T-cell (primary cell): ENCODE data around the gene C16orf74. TPM values are rescaled to one million over a fixed set of nuclear protein-coding genes. Genes with fewer than 3 reads are reported as not detected.

ENCODE experiments used
- ATAC-seq, 4 experiments: fragments of 200-7000 bp in 3 of 4; fragments of 150-1000 bp in 1 of 4; cut with Tn5 transposase; replicated peaks in 1 of 4; 1 replicate in 3 of 4; 2 replicates in 1 of 4; pipeline ENCODE4 v1.10.0; 2021; ENCODE audit warnings: moderate library complexity in 3 of 4, mild to moderate bottlenecking in 2 of 4, moderate number of reproducible peaks in 1 of 4
- CTCF ChIA-PET, 2 donors: fragments of 300-600 bp; sonication (Branson Sonifier 250); formaldehyde crosslinking; loops; one replicate each; lab custom pipeline; 2022; ENCODE audit warnings: antibody characterized with exemption in 2 of 2; lab: Charles Lee
- POLR2A ChIA-PET, 2 donors: fragments of 300-600 bp; sonication (Branson Sonifier 250); formaldehyde crosslinking; loops; one replicate each; lab custom pipeline; 2022; ENCODE audit warnings: antibody characterized with exemption in 2 of 2; lab: Charles Lee
- DNase-seq, 35 experiments: peaks; one replicate each; pipeline versions ENCODE4 v3.0.0 to v3.0.0-alpha.2; 2013 to 2023
- H3K27ac ChIP-seq: one replicate; pipeline ENCODE4 v1.5.1; 2013; ENCODE audit warnings: low read length
- H3K27me3 ChIP-seq, 2 experiments: replicated peaks in 1 of 2; 1 replicate in 1 of 2; 2 replicates in 1 of 2; pipeline versions ENCODE4 v1.6.1 to v1.7.0; 2013; ENCODE audit warnings: low read length in 1 of 2, mixed read lengths in 1 of 2; ENCODE audit not compliant: control insufficient read depth in 2 of 2, insufficient read depth in 2 of 2; ENCODE audit errors: extremely low read depth in 1 of 2
- H3K36me3 ChIP-seq, 2 donors: 1 replicate in 1 of 2; 2 replicates in 1 of 2; pipeline versions ENCODE4 v1.6.1 to v1.7.0; 2013; ENCODE audit warnings: low read length in 1 of 2; ENCODE audit not compliant: control insufficient read depth in 2 of 2, insufficient read depth in 1 of 2; ENCODE audit errors: extremely low read depth in 1 of 2
- H3K4me1 ChIP-seq, 2 experiments: 1 replicate in 1 of 2; 2 replicates in 1 of 2; pipeline versions ENCODE4 v1.6.1 to v1.7.0; 2013; ENCODE audit warnings: low read length in 2 of 2, mixed read lengths in 1 of 2; ENCODE audit not compliant: insufficient read depth in 2 of 2, control insufficient read depth in 1 of 2; ENCODE audit errors: extremely low read depth in 1 of 2
- H3K4me3 ChIP-seq, 2 donors: 1 replicate in 1 of 2; 2 replicates in 1 of 2; pipeline versions ENCODE4 v1.5.1 to v1.7.0; 2013; ENCODE audit warnings: mild to moderate bottlenecking in 2 of 2, low read length in 1 of 2, moderate library complexity in 1 of 2; ENCODE audit not compliant: control insufficient read depth in 1 of 2; ENCODE audit errors: extremely low read depth in 1 of 2
- H3K9me3 ChIP-seq: 2 replicates; pipeline ENCODE4 v1.7.0; 2013
- H3K27ac Mint-ChIP-seq, 2 donors: one replicate each; pipeline ENCODE4 v1.8.0; 2020 to 2021; ENCODE audit warnings: mild to moderate bottlenecking in 2 of 2, mixed read lengths in 2 of 2
- H3K27me3 Mint-ChIP-seq, 2 donors: one replicate each; pipeline ENCODE4 v1.8.0; 2021 to 2022; ENCODE audit warnings: mixed read lengths in 2 of 2
- H3K36me3 Mint-ChIP-seq: one replicate; pipeline ENCODE4 v1.8.0; 2021; ENCODE audit warnings: mixed read lengths
- H3K4me1 Mint-ChIP-seq, 3 donors: one replicate each; pipeline ENCODE4 v1.8.0; 2020 to 2022; ENCODE audit warnings: mixed read lengths in 3 of 3, mild to moderate bottlenecking in 1 of 3
- H3K4me3 Mint-ChIP-seq, 3 donors: one replicate each; pipeline ENCODE4 v1.8.0; 2020 to 2022; ENCODE audit warnings: mild to moderate bottlenecking in 3 of 3, mixed read lengths in 3 of 3, moderate library complexity in 3 of 3
- H3K9me3 Mint-ChIP-seq, 3 donors: one replicate each; pipeline ENCODE4 v1.8.0; 2020 to 2022; ENCODE audit warnings: mixed read lengths in 3 of 3
- WGBS: methylation state at CpG from one replicate; pipeline ENCODE4 v1.1.5; 2013; ENCODE audit warnings: missing lambda C conversion rate; ENCODE audit not compliant: insufficient coverage; 5-methylcytosine and 5-hydroxymethylcytosine counted together
- total RNA-seq, 35 experiments: library from RNA in 6 of 35; stranded (reverse) in 6 of 35; fragments of 120-200 nt in 1 of 35; gene quantifications; one replicate each; pipeline versions ENCODE4 v1.2.1 to v1.2.4 and lab custom pipeline; 2013 to 2026

The C16orf74 gene
- total RNA-seq, 5 donors from 2014 or later (not counting 1 experiment from before 2014, with no cell fraction given): 3.1 to 21.7 (median 15.6) TPM

DNA sequence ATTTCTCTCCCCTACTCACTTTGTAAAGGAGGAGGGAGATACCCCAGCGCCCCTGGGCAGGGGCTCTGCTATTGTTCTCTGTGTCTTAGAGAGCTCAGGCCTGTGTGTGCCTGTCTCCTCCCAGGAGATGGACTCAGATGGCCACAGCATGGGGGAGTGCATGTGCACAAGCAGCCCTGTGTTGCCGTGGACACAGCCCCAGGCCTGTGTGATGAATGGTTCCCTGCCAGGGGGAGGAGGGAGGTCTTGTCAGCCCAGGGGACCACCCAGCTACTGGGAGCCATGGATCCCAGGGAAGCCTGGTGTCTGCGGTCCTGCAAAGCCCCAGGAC, 88.4 kb downstream of the C16orf74 start:
- Histone ChIP-seq H3K9me3 (no peaks in the 10 kb centered on the region), H3K36me3 (peaks cover 43 to 77% of the 10 kb centered on the region in 2 donors), H3K27ac (no peak overlapping the region), H3K4me3 (no peak overlapping the region), H3K27me3 (no peaks in the 10 kb centered on the region), H3K4me1 (no peaks in the 10 kb centered on the region)
- ChIA-PET POLR2A (no interaction called here), CTCF (no interaction called here)
- Mint-ChIP-seq H3K9me3 (no peaks in the 10 kb centered on the region), H3K36me3 (peaks cover 42% of the 10 kb centered on the region), H3K27ac (no peak overlapping the region), H3K27me3 (no peaks in the 10 kb centered on the region), H3K4me3 (no peak overlapping the region), H3K4me1 (peaks cover 0 to 3% (median 0%) of the 10 kb centered on the region in 3 donors)
- DNase-seq: no peak
- no peak for ATAC-seq
- 100% methylated on average over 3 of the region's 3 CpGs for WGBS

DNA sequence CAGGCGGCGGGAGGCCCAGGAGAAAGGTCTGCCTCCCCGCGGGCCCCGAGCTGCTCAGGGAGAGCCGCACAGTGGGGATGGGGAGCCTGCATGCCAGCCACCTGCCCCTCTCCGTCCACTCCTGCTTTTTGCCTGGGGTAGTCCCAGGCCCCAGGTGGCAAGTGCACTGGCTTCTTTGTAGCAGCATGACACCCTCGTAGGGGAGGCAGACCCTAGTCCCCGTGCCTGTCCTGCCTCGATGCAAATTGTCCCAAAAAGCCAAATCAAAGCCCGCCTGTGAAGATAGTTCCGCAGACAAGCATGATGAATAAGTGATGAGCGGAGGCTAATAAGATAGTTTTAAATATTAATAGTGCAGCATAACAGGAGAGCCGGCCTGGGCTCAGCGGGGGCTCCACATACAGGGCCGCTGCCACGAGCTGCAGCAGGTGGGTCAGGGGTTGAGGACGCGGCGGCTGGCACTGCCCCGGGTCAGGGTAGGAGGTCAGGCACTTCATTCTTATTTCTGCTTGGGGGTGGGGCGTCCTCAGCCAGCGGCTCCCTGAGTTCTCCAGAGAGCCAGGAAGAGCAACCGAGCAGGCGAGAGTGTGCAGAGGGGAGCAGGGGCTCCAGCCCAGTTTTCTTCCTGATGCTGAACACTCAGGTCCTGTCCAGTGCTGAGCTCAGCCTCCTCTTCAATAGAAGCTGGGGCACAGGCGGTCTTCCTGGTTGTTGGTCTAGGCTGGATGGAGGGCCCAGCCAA, 89.0 kb downstream of the C16orf74 start:
- H3K27ac Mint-ChIP-seq: no peak overlapping the region
- H3K36me3 ChIP-seq: peaks cover 48 to 77% of the 10 kb centered on the region in 2 donors
- H3K36me3 Mint-ChIP-seq: peaks cover 43% of the 10 kb centered on the region

DNA sequence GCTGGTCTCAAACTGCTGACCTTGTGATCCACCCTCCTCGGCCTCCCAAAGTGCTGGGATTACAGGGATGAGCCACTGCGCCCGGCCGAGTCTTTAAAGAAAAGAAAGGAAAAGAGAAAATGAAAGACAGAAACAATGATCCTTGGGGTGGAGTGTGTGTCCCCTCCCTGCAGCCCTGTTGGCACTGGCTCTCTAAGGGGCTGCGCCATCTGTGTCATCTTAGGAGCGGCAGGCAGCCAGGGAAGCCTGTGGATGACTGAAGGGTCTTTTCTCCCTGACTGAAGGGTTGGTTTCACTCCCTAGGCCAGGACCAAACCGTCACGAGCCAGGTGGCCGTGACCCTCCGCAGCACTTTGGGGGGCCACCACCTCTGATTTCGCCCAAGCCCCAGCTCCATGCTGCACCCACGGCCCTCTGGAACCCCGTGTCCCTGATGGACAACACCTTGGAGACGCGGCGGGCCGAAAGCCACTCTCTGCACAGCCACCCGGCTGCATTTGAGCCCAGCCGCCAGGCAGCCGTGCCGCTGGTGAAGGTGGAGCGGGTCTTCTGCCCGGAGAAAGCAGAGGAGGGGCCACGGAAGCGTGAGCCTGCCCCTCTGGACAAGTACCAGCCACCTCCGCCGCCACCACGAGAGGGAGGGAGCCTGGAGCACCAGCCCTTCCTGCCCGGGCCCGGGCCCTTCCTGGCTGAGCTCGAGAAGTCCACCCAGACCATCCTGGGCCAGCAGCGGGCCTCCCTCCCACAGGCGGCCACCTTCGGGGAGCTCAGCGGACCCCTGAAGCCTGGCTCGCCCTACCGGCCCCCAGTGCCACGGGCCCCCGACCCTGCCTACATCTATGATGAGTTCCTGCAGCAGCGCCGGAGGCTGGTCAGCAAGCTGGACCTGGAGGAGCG, 89.8 kb downstream of the C16orf74 start:
- Histone ChIP-seq H3K27me3 (no peaks in the 10 kb centered on the region), H3K4me3 (no peak overlapping the region), H3K36me3 (peaks cover 42 to 77% of the 10 kb centered on the region in 2 donors), H3K27ac (no peak overlapping the region), H3K9me3 (no peaks in the 10 kb centered on the region), H3K4me1 (no peaks in the 10 kb centered on the region)
- 94% methylated on average over 31 of the region's 42 CpGs for WGBS
- ATAC-seq (no peak), DNase-seq (no peak)
- Mint-ChIP-seq H3K9me3 (no peaks in the 10 kb centered on the region), H3K36me3 (peaks cover 37% of the 10 kb centered on the region), H3K27ac (no peak overlapping the region), H3K4me1 (peaks cover 0 to 3% (median 0%) of the 10 kb centered on the region in 3 donors), H3K27me3 (no peaks in the 10 kb centered on the region), H3K4me3 (no peak overlapping the region)
- ChIA-PET CTCF (interaction anchor here in 1 of 2 donors (0.9 kb wide), 1 partner anchor 56 kb away, joined by 3 read pairs; no protein-coding TSS in a partner anchor), POLR2A (no interaction called here)

More for the DNA sequence above, 89.0 kb downstream of the C16orf74 start:
- H3K9me3 Mint-ChIP-seq: no peaks in the 10 kb centered on the region
- ChIA-PET CTCF (no interaction called here), POLR2A (no interaction called here)
- Histone ChIP-seq H3K4me3 (no peak overlapping the region), H3K9me3 (no peaks in the 10 kb centered on the region), H3K27ac (no peak overlapping the region), H3K27me3 (no peaks in the 10 kb centered on the region), H3K4me1 (no peaks in the 10 kb centered on the region)
- H3K27me3 Mint-ChIP-seq: no peaks in the 10 kb centered on the region
- DNase-seq (no peak), ATAC-seq (no peak)
- peaks cover 0 to 3% (median 0%) of the 10 kb centered on the region in 3 donors for H3K4me1 Mint-ChIP-seq
- no peak overlapping the region for H3K4me3 Mint-ChIP-seq
- whole genome bisulfite sequencing: 95% methylated on average over 24 of the region's 26 CpGs

DNA sequence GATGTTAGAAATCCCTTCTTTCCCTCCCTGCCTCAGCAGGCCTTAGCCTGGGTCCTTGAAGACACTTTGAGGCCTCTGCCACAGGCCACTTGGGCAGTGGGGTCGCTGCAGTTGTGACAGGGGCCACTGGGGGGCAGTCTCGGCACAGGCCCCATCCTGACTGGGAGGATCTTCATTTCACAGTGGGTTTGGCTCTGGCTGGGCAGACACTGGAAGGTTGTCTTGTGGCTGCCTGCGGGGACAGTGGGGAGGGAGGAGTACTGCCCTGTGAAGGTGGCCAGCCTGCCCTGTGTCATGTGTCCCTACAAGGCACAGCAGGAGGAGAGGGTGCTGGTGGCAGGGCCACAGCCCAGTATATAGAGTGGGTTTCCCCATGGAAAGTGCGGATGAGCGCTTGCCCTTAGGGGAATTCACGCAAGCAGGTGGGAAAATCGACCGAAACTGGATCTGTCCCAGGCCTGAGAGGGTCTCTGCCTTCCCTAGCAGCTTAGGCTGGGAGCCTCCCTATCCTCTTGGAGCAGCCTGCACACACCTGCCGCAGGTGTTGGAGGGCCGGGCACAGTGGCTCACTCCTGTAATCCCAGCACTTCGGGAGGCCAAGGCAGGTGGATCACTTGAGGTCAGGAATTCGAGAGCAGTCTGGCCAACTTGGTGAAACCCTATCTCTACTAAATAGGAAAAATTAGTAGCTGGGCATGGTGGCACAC, 90.9 kb downstream of the C16orf74 start:
- Mint-ChIP-seq H3K27ac (peak overlapping the region in 1 of 2 donors; percentile 25), H3K4me3 (no peak overlapping the region), H3K4me1 (peaks cover 0 to 3% (median 0%) of the 10 kb centered on the region in 3 donors), H3K27me3 (no peaks in the 10 kb centered on the region), H3K9me3 (no peaks in the 10 kb centered on the region), H3K36me3 (peaks cover 32% of the 10 kb centered on the region)
- H3K4me3 ChIP-seq: no peak overlapping the region
- 81% methylated on average over 10 of the region's 12 CpGs for WGBS
- no peak overlapping the region for H3K27ac ChIP-seq
- H3K9me3 ChIP-seq: no peaks in the 10 kb centered on the region
- ATAC-seq: peak; percentile 67 to 73 (median 72)
- POLR2A ChIA-PET: no interaction called here
- no peaks in the 10 kb centered on the region for H3K4me1 ChIP-seq
- no peaks in the 10 kb centered on the region for H3K27me3 ChIP-seq
- DNase-seq: peak in 33 of 35 experiments; percentile 8 to 68 (median 50)
- CTCF ChIA-PET: interaction anchor here in 1 of 2 donors (0.5 to 1.0 kb wide), 5 partner anchors 9 to 269 kb away, joined by 3 to 7 read pairs (median 3); no protein-coding TSS in a partner anchor
- H3K36me3 ChIP-seq: peaks cover 37 to 74% of the 10 kb centered on the region in 2 donors

DNA sequence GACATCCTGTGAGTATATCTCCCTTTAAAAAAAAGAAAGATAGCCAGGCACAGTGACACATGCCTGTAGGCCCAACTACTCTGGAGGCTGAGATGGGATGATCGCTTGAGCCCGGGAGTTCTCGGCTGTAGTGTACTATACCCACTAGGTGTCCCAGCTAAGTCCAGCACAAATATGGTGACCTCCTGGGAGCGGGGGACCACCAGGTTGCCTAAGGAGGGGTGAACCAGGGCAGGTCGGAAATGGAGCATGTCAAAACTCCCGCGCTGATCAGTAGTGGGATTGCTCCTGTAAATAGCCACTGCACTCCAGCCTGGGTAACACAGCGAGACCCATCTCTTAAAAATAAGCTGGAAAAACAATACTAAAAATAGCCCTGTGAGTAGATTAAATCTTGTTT, 91.6 kb downstream of the C16orf74 start:
- DNase-seq (no peak), ATAC-seq (no peak)
- ChIA-PET CTCF (interaction anchor here (0.5 to 1.3 kb wide), 6 partner anchors 9 to 269 kb away, joined by 3 to 7 read pairs (median 4); no protein-coding TSS in a partner anchor), POLR2A (no interaction called here)
- Histone ChIP-seq H3K9me3 (no peaks in the 10 kb centered on the region), H3K27me3 (no peaks in the 10 kb centered on the region), H3K4me3 (no peak overlapping the region), H3K27ac (no peak overlapping the region), H3K4me1 (no peaks in the 10 kb centered on the region), H3K36me3 (peaks cover 35 to 75% of the 10 kb centered on the region in 2 donors)
- no peak overlapping the region for H3K4me3 Mint-ChIP-seq
- peaks cover 0 to 3% (median 0%) of the 10 kb centered on the region in 3 donors for H3K4me1 Mint-ChIP-seq
- H3K27ac Mint-ChIP-seq: no peak overlapping the region
- peaks cover 26% of the 10 kb centered on the region for H3K36me3 Mint-ChIP-seq
- 100% methylated on average over 2 of the region's 8 CpGs for WGBS
- H3K9me3 Mint-ChIP-seq: no peaks in the 10 kb centered on the region
- H3K27me3 Mint-ChIP-seq: no peaks in the 10 kb centered on the region
